Transverse colon (tissue), 4 donors: Measurements from ENCODE around the gene EGFL6. TPM values are rescaled to one million over a fixed set of nuclear protein-coding genes. Genes with fewer than 3 reads are reported as not detected.
"Not testable (repeated sequence)": the region's sequence is repeated elsewhere in the genome, so short reads cannot be mapped to it uniquely, and the experiment has no call there.

Experiments
- DNase-seq: peaks from one replicate; pipeline ENCODE4 v3.0.0-alpha.2; 2019
- H3K27ac ChIP-seq, 4 donors: fragments of 200-600 bp; sonication (generic); 2 replicates each; pipeline ENCODE4 v1.5.1; 2016 to 2018; ENCODE audit warnings: inconsistent platforms in 4 of 4
- H3K27me3 ChIP-seq: fragments of 200-600 bp; sonication (generic); 2 replicates; pipeline ENCODE4 v1.5.1; 2017; ENCODE audit warnings: inconsistent platforms
- H3K36me3 ChIP-seq, 4 donors: fragments of 200-600 bp; sonication (generic); 2 replicates each; pipeline ENCODE4 v1.5.1; 2017 to 2019; ENCODE audit warnings: inconsistent platforms in 4 of 4
- H3K4me1 ChIP-seq, 4 donors: fragments of 200-600 bp; sonication (generic); 2 replicates each; pipeline ENCODE4 v1.5.1; 2017 to 2020; ENCODE audit warnings: inconsistent platforms in 4 of 4
- H3K4me3 ChIP-seq, 4 donors: fragments of 200-600 bp; sonication (generic); 1 replicate in 1 of 4; 2 replicates in 3 of 4; pipeline versions ENCODE4 v1.5.1 to v1.6.1; 2017 to 2019; ENCODE audit warnings: inconsistent platforms in 4 of 4
- H3K9me3 ChIP-seq, 2 donors: fragments of 200-600 bp; sonication (generic); 2 replicates each; pipeline ENCODE4 v1.5.1; 2017 to 2019; ENCODE audit warnings: inconsistent platforms in 2 of 2
- CTCF ChIP-seq, 5 experiments: fragments of 200-600 bp in 3 of 5; fragments of 450-650 bp in 2 of 5; sonication (generic) in 3 of 5; IDR thresholded peaks; 1 replicate in 2 of 5; 2 replicates in 3 of 5; pipeline ENCODE4 v1.5.1; 2016 to 2017; ENCODE audit warnings: antibody characterized with exemption in 5 of 5, inconsistent platforms in 3 of 5, mild to moderate bottlenecking in 2 of 5, moderate library complexity in 1 of 5
- EP300 ChIP-seq: sonication (generic); formaldehyde crosslinking; IDR thresholded peaks from one replicate; pipeline ENCODE4 v1.6.1; 2017; ENCODE audit warnings: antibody characterized with exemption, low read depth
- POLR2A ChIP-seq: fragments of 450-650 bp; IDR thresholded peaks from one replicate; pipeline ENCODE4 v1.6.1; 2016; ENCODE audit warnings: antibody characterized with exemption, mild to moderate bottlenecking, moderate library complexity
- POLR2AphosphoS5 ChIP-seq, 3 donors: sonication (generic); formaldehyde crosslinking; IDR thresholded peaks; one replicate each; pipeline ENCODE4 v1.6.1; 2016; ENCODE audit warnings: antibody characterized with exemption in 3 of 3
- WGBS, 2 donors: methylation state at CpG; one replicate each; pipeline ENCODE4 v1.1.5; 2018; ENCODE audit warnings: low coverage in 1 of 2; 5-methylcytosine and 5-hydroxymethylcytosine counted together
- in situ Hi-C, 4 donors: fragments of 200-750 bp; cut with MboI; loops; one replicate each; pipeline versions ENCODE4 v1.15.0 to v1.15.1; 2017; ENCODE audit warnings: low sequenced_read_pairs in 3 of 4, low pct_ligation_motif_present in 1 of 4, low pct_unique_long_range_greater_than_20kb in 1 of 4
- intact Hi-C: fragments of 100-400 bp; cut with DNase I; formaldehyde crosslinking; loops from one replicate; pipeline ENCODE4 v1.15.1; 2023; ENCODE audit warnings: low total_unique reads
- total RNA-seq, 4 donors: library from RNA; depleted of rRNA; stranded (reverse); fragments of >200 nt; gene quantifications; one replicate each; pipeline ENCODE4 v1.1.0, GENCODE V29; 2016

Gene EGFL6
- total RNA-seq, 4 donors from 2014 or later, result not detected

GRCh38 chrX:13627306-13627705 lies 57.9 kb downstream of the EGFL6 start:
- WGBS, 2 donors, result 93% methylated on average over 8 of the region's 8 CpGs; no CpG with 5 or more reads in 1 of the 2 donors
- Histone ChIP-seq H3K27ac (no peak overlapping the region), H3K36me3 (no peaks in the 10 kb centered on the region), H3K27me3 (no peaks in the 10 kb centered on the region), H3K4me1 (no peaks in the 10 kb centered on the region), H3K9me3 (no peaks in the 10 kb centered on the region), H3K4me3 (no peak overlapping the region)
- in situ Hi-C loops (loop anchor here in 1 of 4 donors (25.0 kb wide), 1 partner anchor 115 kb away; no protein-coding TSS in a partner anchor), intact Hi-C loops (no loop called here)
- TF ChIP-seq CTCF (IDR thresholded peaks at IDR 0.05), result no peak
- TF ChIP-seq POLR2A, result no peak
- TF ChIP-seq POLR2AphosphoS5 (IDR thresholded peaks at IDR 0.05), result no peak
- no peak for TF ChIP-seq EP300
- no peak for DNase-seq

- intact Hi-C loops, H3K27ac ChIP-seq, H3K27me3 ChIP-seq, H3K36me3 ChIP-seq, H3K4me3 ChIP-seq, H3K4me1 ChIP-seq, DNase-seq, H3K9me3 ChIP-seq: not testable (repeated sequence)
- in situ Hi-C loops, result loop anchor here in 3 of 4 donors (10.0 to 25.0 kb wide), 2 partner anchors 122 to 125 kb away; no protein-coding TSS in a partner anchor
- 88 to 100% methylated on average over 1 to 9 of the region's 9 CpGs for WGBS, 2 donors
Observed at GRCh38 chrX:13637224-13637623, 67.8 kb downstream of the EGFL6 start.

- no peaks in the 10 kb centered on the region for H3K9me3 ChIP-seq
- H3K27ac ChIP-seq, result no peak overlapping the region
- no peaks in the 10 kb centered on the region for H3K36me3 ChIP-seq
- no peaks in the 10 kb centered on the region for H3K27me3 ChIP-seq
- 54% methylated on average over 1 of the region's 1 CpG; no CpG with 5 or more reads in 1 of the 2 donors for WGBS, 2 donors
- in situ Hi-C loops, result loop anchor here in 3 of 4 donors (10.0 to 25.0 kb wide), 2 partner anchors 123 to 126 kb away; no protein-coding TSS in a partner anchor
- no peak for DNase-seq
- H3K4me1 ChIP-seq, result no peaks in the 10 kb centered on the region
- intact Hi-C loops, result no loop called here
- no peak overlapping the region for H3K4me3 ChIP-seq
- TF ChIP-seq POLR2AphosphoS5 (IDR thresholded peaks at IDR 0.05) (no peak), POLR2A (no peak), CTCF (IDR thresholded peaks at IDR 0.05) (no peak), EP300 (no peak)
Observed at GRCh38 chrX:13638021-13638420, 68.6 kb downstream of the EGFL6 start.

- Histone ChIP-seq H3K4me3 (no peak overlapping the region), H3K36me3 (no peaks in the 10 kb centered on the region), H3K9me3 (no peaks in the 10 kb centered on the region), H3K4me1 (no peaks in the 10 kb centered on the region), H3K27me3 (no peaks in the 10 kb centered on the region), H3K27ac (no peak overlapping the region)
- no peak for TF ChIP-seq POLR2AphosphoS5 (IDR thresholded peaks at IDR 0.05)
- 30 to 53% methylated on average over 2 to 3 of the region's 3 CpGs for WGBS, 2 donors
- DNase-seq, result no peak
- intact Hi-C loops, result no loop called here
- in situ Hi-C loops, result loop anchor here in 3 of 4 donors (10.0 to 25.0 kb wide), 2 partner anchors 124 to 127 kb away; no protein-coding TSS in a partner anchor
Observed at GRCh38 chrX:13638826-13639225, 69.4 kb downstream of the EGFL6 start.

GRCh38 chrX:13641684-13642083 lies 72.3 kb downstream of the EGFL6 start:
- DNase-seq, H3K36me3 ChIP-seq, H3K27ac ChIP-seq, H3K4me1 ChIP-seq, H3K4me3 ChIP-seq, H3K9me3 ChIP-seq, H3K27me3 ChIP-seq: not testable (repeated sequence)
- WGBS, 2 donors, result 63% methylated on average over 2 of the region's 4 CpGs; no CpG with 5 or more reads in 1 of the 2 donors
- in situ Hi-C loops, result loop anchor here in 1 of 4 donors (25.0 kb wide), 1 partner anchor 129 kb away; no protein-coding TSS in a partner anchor
- intact Hi-C loops, result loop anchor here (10.0 kb wide), 1 partner anchor 393 kb away; no protein-coding TSS in a partner anchor
